Stimulated activated CD8-positive, alpha-beta memory T cell treated with anti-CD3 and anti-CD28 coated beads, Interleukin-15, amount 100 ng/mL, for 24 hours (primary cell): ENCODE results near the gene DLG5.

Experiments used
- DNase-seq: peaks from one replicate; pipeline ENCODE4 v3.0.0-alpha.2; 2020; ENCODE audit warnings: low read depth

Gene DLG5

GRCh38 chr10:77867124-77867719 lies 59.3 kb downstream of the DLG5 start:
- DNase-seq: no peak

GRCh38 chr10:77866598-77866997 lies 60.0 kb downstream of the DLG5 start:
- DNase-seq: no peak

GRCh38 chr10:77865580-77866324 lies 60.8 kb downstream of the DLG5 start:
- no peak for DNase-seq

GRCh38 chr10:77864151-77864851 lies 62.3 kb downstream of the DLG5 start:
- DNase-seq: no peak

- DNase-seq: no peak
These were observed 63.1 kb downstream of the DLG5 start for GRCh38 chr10:77863446-77863845.

GRCh38 chr10:77862595-77862994 lies 64.0 kb downstream of the DLG5 start:
- no peak for DNase-seq

GRCh38 chr10:77861366-77861765 lies 65.2 kb downstream of the DLG5 start:
- DNase-seq: no peak

GRCh38 chr10:77859865-77860282 lies 66.7 kb downstream of the DLG5 start:
- DNase-seq: no peak

GRCh38 chr10:77859200-77859864 lies 67.2 kb downstream of the DLG5 start:
- no peak for DNase-seq

- DNase-seq: no peak
These were observed 69.3 kb downstream of the DLG5 start for GRCh38 chr10:77857272-77857671.

- DNase-seq: no peak
These were observed 70.0 kb downstream of the DLG5 start for GRCh38 chr10:77856566-77856965.

- DNase-seq: no peak
These were observed 71.0 kb downstream of the DLG5 start for GRCh38 chr10:77855404-77856155.

GRCh38 chr10:77854115-77854514 lies 72.4 kb downstream of the DLG5 start:
- DNase-seq: no peak

GRCh38 chr10:77853256-77853655 lies 73.3 kb downstream of the DLG5 start:
- DNase-seq: no peak

- no peak for DNase-seq
These were observed 75.8 kb downstream of the DLG5 start for GRCh38 chr10:77850620-77851231.

- no peak for DNase-seq
These were observed 77.4 kb downstream of the DLG5 start for GRCh38 chr10:77849039-77849664.

- DNase-seq: peak; percentile 42
These were observed 79.7 kb downstream of the DLG5 start for GRCh38 chr10:77846718-77847311.

- no peak for DNase-seq
These were observed 81.1 kb downstream of the DLG5 start for GRCh38 chr10:77845451-77845850.

GRCh38 chr10:77844713-77845445 lies 81.7 kb downstream of the DLG5 start:
- no peak for DNase-seq

- DNase-seq: no peak
These were observed 82.4 kb downstream of the DLG5 start for GRCh38 chr10:77844177-77844576.
